GM12865 (cell line): ENCODE results near the gene CLTC.
A peak's percentile ranks its signal among the peaks of the same experiment; 100 is the strongest.
"Not testable (repeated sequence)": the region's sequence is repeated elsewhere in the genome, so short reads cannot be mapped to it uniquely, and the experiment has no call there.

Experiments used
- DNase-seq: peaks from one replicate; pipeline ENCODE4 v3.0.0; 2010; ENCODE audit warnings: low read depth
- H3K4me3 ChIP-seq: 2 replicates; pipeline ENCODE4 v1.5.1; 2011; ENCODE audit warnings: mild to moderate bottlenecking, low read depth, low read length, control low read depth
- TF ChIP-seq, protein P1 (sequence below): IDR thresholded peaks from 2 replicates; pipeline ENCODE4 v1.5.1; 2011; ENCODE audit warnings: low read length, control low read depth, low read depth, inconsistent platforms; ENCODE audit not compliant: insufficient read depth; ENCODE audit errors: missing control alignments

The CLTC gene

DNA sequence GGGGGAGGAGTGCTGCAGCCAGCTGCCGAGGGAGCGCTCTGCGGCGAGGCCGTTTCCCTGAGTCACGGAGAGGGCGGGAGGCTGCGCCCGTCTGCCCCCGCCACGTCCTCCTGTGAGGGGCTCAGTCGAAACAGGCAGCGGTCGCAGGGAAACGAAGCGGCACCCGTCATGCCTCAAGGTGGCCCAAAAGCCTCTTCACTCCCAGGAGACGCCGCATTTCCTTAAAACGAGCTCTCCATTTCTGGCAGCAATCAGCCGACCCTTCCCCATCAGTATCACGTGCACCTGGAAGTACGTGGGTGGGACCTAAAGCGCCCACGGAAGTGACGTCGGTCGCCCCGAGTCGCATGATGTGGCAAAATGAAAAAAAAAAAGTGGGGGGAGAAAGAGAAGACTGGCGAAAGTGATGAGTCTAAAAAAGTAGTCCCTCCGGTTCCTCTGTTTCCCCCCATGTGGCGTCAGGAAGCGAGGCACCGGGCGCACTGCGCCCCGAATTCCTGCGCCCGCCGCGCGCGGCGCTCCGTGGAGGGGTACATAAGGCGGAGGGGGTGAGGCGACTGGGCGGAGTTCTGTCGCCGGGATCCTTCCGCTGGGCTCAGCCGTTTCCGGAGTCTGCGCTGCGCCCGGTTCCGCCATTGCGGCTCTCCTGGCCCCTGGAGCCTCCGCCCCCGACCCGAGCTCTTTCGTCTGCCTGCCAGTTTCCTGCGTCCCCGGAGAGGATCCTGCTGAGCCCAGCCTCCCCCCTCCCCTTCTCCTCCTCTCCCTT lies at the start of gene CLTC:
CLTC (plus strand) TSS at position 598 of the 766 bp plus-strand sequence. CDS start 237 bp downstream, outside the sequence.
- H3K4me3 ChIP-seq, result peak within 1 kb of the TSS; percentile 98
- TF ChIP-seq, protein P1, sequence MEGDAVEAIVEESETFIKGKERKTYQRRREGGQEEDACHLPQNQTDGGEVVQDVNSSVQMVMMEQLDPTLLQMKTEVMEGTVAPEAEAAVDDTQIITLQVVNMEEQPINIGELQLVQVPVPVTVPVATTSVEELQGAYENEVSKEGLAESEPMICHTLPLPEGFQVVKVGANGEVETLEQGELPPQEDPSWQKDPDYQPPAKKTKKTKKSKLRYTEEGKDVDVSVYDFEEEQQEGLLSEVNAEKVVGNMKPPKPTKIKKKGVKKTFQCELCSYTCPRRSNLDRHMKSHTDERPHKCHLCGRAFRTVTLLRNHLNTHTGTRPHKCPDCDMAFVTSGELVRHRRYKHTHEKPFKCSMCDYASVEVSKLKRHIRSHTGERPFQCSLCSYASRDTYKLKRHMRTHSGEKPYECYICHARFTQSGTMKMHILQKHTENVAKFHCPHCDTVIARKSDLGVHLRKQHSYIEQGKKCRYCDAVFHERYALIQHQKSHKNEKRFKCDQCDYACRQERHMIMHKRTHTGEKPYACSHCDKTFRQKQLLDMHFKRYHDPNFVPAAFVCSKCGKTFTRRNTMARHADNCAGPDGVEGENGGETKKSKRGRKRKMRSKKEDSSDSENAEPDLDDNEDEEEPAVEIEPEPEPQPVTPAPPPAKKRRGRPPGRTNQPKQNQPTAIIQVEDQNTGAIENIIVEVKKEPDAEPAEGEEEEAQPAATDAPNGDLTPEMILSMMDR, result no peak
- peak; percentile 98 for DNase-seq

DNA sequence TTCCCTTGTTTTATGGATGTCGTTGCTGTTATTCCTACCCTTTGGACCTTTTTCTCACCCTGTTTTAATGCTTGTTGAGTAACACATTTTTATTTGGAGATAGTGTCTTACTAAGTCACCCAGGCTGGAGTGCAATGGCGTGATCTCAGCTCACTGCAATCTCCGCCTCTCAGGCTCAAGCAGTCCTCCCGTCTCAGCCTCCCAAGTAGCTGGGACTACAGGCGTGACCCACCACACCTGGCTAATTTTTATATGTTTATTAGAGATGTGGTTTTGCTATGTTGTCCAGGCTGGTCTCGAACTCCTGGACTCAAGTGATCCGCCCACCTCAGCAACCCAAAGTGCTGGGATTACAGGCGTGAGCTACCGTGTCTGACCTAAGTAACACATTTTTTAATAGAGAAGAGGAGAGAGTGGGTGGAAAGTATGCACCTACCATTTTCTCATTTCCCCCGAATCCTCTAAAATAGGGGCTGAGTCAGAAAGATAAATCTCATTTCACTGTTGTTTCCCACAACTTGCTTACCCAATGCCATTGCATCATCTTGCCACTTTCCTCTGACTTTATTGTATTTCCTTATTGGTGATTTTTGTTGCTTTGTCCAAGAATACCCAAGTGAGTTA lies 47.3 kb upstream of the CLTC start:
- peak; percentile 26 for DNase-seq
- TF ChIP-seq, protein P1, result no peak
- no peak overlapping the region for H3K4me3 ChIP-seq

DNA sequence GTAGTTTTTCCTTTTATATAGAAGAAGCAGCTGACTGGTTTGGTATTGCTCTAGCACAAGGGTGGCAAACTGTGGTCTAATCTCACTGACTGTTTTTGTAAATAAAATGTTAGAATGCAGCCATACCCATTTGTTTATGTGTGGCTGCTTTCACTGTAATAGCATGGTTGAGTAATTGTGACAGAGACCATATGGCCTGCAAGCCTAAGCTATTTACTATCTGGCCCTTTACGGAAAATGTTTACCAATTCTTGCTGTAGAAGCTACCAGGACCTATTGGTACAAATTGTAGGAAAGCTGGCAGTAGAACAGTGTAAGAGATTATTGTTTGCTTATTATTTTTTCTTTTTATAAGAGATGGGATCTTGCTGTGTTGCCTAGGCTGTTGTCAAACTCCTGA lies 35.5 kb upstream of the CLTC start:
- DNase-seq, H3K4me3 ChIP-seq: not testable (repeated sequence)

DNA sequence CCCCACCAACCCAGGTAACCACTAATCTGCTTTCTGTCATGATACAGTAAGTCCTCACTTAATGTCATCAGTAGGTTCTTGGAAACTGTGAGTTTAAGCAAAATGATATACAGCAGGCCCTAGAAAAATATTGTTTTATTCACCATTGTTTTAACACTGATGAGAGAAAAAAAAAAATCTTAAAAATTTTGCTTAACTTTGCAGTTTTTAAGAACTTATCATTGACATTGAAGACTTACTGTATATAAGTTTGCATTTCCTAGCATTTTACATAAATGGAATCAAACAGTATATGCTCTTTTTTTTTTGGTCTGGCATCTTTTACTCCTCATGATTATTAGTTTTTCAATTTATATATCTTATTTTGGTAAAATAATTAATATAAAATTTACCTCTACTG lies 19.5 kb upstream of the CLTC start:
- TF ChIP-seq, protein P1, result no peak
- DNase-seq, result no peak
- no peak overlapping the region for H3K4me3 ChIP-seq

DNA sequence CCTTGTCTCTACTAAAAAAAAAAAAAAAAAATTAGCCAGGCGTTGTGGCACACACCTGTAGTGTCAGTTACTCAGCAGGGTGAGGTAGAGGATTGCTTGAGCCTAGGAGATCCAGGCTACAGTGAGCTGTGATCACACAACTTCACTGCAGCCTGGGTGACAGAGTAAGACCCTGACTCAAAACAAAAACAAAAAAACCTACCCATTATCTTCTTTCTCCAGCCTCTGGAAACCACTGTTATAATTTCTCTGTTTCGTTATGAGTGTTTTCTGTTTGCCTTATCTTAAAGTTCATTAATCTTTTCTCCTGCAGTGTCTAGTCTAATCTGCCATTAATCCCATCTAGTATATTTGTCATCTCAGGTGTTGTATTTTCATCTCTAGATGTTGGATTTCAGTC lies 18.6 kb upstream of the CLTC start:
- TF ChIP-seq, protein P1, result no peak
- no peak overlapping the region for H3K4me3 ChIP-seq
- DNase-seq, result peak; percentile 66

DNA sequence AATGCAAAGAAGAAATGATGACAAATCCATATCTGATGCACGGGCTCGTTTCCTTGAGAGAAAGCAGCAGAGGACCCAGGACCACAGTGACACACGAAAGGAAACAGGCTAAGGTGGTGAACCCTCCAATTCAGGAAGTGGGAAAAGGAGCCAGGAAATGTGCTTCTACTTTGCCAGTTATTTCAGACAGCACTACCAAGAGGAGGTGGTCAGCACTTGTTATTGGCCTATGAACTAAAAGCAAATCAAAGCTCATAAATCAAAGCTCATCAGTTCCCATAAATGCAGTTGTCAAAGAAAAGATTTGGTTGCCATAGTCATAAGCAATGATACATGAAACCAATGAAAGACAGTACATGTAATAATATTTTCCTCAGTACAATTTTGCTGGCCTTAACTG lies 12.6 kb upstream of the CLTC start:
- TF ChIP-seq, protein P1, result no peak
- DNase-seq, result no peak
- no peak overlapping the region for H3K4me3 ChIP-seq

DNA sequence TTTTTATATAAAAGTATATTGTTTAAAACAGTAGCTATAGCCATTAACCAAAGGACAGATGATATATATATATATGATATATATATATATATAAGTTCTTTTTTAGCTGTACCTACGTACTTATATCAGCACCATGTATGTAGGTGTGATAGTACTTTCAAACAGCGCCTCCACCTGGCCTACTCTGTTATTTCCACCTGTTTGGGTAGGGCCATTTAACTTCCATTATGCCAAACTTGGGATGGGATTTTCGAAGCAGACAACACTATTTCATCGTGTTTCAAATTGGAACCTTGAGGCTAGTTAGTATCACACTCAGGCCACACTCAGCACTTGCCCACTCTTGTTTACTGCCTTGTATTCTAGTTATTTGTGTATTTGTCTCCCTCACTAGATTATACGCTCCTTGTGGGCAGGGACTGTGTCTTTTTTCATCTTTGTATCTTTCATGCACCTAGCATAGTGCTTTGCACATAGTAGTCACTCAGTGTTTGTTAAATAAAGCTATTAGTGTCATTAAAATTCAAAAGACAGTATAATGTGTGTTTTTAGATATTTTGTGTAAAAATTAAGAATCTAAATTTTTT lies 11.8 kb upstream of the CLTC start:
- peak; percentile 37 for DNase-seq
- TF ChIP-seq, protein P1, result peak; percentile 25
- H3K4me3 ChIP-seq, result no peak overlapping the region
